ENCODE data around the gene PTPRD.

PTPRD gene

GRCh38 chr9:10260501-10260900 is 352.3 kb downstream of the PTPRD start:
- FAIRE-seq, result no peak

- no peak for FAIRE-seq
Observed at GRCh38 chr9:10259668-10260067, 353.1 kb downstream of the PTPRD start.

- no peak for FAIRE-seq
Observed at GRCh38 chr9:10255758-10256157, 357.0 kb downstream of the PTPRD start.

- no peak for FAIRE-seq
Observed at GRCh38 chr9:10254338-10254737, 358.5 kb downstream of the PTPRD start.

DNA sequence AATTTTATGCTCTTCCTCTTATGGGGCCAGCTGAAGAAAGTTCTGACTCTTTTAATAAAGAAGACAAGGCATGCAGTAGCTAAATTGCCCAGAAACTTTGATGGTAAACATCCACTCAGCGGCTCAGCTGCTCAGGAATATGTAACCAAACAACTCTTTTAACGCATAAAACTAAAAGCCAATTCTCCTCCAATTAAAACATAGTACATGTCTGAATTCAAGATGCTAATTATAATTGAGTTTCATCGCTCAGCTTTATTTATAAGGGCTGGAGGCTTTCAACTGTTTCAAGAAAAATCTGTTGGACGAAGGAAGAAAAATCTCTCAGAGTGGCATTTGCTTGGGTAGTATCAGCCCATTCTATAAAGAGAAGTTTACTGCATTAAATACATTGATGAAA is 359.5 kb downstream of the PTPRD start:
- FAIRE-seq, result no peak

DNA sequence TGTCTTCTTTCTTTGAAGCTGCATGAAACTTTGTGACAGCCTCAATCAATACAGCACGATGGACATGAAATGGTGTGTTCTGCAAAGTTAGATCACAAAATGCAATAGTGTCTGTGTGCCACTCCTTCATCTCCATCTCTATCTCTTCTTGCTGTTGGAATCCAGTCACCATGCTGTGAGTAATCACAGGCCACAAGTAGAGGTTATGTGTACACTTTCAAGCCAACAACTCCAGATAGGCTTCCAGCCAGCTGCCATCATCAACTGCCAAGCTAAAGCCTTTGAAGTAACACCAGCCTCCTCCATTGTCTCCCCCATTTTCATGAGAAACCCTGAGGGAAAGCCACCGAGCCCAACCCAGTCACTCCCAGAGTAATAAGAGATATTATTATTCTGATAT is 360.6 kb downstream of the PTPRD start:
- no peak for FAIRE-seq

DNA sequence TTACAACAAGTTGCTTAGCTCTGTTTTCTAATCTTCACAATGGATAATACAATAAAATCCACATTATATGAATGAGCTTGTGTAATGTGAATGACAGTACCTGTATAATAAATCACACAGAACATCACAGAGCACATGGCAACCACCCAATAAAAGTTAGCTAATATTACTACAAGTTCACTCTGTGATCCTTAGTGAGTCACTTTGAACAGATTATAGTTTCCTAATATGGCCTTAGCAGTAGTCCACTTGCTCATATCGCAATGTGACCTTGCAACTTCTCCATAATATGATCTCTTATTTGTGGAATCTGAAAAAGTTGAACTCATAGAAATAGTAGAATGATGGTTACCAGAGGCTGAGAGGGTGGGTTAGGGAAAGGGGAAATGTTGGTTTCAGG is 361.3 kb downstream of the PTPRD start:
- FAIRE-seq, result no peak

- FAIRE-seq, result no peak
Observed at GRCh38 chr9:10250219-10250618, 362.6 kb downstream of the PTPRD start.

DNA sequence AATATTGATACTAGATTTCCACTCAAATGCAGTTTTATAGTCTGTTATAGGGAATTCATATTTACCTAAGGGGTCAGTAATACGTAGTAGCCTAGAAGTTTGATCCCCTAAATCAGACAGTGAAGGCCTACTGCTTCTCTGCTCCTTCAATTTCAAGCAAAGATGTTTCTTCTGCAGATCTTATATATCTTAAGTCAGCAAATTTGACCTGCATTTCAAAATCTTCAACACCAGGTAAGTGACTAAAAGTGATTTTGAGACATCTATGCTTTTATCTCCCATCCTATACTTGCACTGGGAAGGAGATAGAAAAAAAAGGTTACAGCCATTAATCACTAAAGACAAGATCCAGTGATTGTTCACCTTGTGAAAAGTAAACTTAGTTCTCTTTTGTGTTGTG is 363.9 kb downstream of the PTPRD start:
- no peak for FAIRE-seq

DNA sequence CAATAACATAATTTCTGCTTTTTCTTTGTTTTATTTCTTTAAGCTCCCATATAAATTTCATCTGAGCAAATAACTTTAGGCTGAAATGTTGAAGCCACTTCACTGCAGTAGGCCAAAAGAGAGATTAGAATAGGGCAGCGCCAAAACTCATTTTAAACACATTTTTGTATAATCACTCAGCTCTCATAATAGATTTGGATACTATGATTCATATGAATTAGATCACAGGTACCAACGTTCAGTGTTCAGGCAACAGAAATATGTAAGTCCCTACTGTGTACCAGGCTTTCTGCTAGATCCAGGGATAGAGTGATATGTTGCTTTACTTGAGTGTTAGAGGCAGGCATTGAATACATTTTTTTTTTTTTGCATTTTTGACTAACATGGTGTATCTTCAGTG is 370.5 kb downstream of the PTPRD start:
- no peak for FAIRE-seq

DNA sequence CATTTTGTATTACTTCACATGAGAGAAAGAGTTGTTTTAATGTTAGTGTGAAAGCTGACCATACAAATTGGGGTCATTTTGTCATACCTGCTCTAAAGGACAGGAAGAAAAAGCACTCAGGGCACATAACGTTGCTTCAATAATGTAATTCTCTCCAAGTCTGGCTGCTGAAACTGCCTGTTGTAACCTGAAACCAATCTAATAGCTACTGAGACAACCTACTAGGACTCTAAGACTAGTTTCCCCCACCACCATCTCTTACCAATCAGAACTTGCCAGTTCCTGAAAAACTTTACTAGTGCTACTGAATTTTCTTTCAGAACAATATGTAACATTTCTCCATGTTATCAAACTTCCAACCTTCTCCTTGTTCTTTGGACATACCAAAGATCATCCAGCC is 374.7 kb downstream of the PTPRD start:
- FAIRE-seq, result no peak

- no peak for FAIRE-seq
Observed at GRCh38 chr9:10237584-10237983, 375.2 kb downstream of the PTPRD start.

DNA sequence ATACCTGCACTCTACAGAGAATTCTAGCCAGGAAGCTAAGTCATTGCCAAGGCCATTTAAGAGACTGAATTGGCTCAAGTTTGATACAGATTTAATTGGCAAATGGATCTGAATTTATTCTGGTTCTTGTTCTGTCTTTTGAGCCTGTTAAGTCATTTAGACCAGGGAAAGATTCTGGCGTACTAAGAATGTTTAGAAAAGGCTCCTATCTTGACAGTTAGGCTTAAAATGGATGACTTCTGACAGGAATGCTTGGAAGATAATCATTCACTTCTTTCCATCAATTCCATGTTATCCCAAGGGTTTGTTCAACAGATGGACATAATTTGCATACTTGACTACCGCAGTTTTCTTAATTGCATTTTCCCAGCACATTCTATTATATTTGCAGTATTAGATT is 376.6 kb downstream of the PTPRD start:
- FAIRE-seq, result no peak

- FAIRE-seq, result no peak
Observed at GRCh38 chr9:10235376-10235775, 377.4 kb downstream of the PTPRD start.

GRCh38 chr9:10232352-10232930 is 380.4 kb downstream of the PTPRD start:
- no peak for FAIRE-seq

DNA sequence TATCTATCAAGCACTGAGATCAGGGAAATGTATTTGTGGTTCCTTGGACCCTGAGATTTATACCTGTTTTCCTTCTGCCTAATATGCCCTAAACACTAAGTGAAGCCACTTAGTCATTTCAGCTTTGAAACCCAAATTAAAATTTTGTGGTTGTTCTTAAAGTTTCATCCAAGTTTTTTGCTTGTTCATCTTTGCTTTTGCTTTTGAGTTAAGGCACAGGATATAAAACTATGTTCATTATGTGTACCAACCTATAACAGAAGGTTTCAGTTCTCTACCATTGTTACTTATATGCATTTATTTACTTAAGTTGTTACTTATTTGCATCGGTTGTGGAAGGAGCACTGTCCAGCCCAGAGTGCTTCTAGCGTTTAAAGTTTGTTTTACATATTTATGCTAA is 382.3 kb downstream of the PTPRD start:
- FAIRE-seq, result no peak

GRCh38 chr9:10228082-10228481 is 384.7 kb downstream of the PTPRD start:
- no peak for FAIRE-seq

GRCh38 chr9:10226996-10227395 is 385.8 kb downstream of the PTPRD start:
- no peak for FAIRE-seq

DNA sequence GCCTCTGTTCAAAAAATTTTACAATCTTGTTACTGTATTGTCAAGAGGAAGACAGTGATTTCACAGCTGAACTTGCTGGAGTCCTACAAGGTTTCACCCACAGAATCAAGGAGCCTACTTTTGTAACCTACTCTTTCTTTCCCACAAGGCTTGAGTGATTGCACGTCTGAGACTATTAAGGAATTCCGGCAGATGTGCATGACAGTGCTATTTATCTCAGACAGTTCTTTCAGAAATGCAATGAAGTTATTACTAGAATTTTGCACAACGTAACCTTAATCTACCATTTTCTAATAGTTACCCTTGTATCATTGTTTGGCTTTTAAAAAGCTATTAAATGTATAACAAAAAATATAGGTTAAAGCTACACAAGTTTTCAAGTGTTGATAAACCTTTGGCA is 400.1 kb downstream of the PTPRD start:
- FAIRE-seq, result no peak

DNA sequence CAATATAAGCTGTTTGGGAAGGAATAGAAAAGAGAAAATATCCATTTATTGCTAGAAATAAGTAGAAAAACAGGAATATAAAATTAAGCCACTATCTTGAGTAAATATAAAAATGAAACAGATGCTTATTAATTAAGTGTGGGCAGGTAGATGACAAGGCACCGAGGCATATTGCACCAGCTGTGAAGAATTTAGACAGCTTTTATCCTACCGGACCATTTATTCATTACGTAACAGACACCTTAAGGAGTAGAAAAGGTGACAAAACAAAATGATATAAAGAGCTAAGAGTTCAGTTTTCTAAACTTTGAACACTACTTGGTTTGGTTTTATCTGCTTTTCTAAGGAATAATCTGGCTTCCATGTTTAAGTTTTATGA is 404.1 kb downstream of the PTPRD start:
- FAIRE-seq, result no peak

DNA sequence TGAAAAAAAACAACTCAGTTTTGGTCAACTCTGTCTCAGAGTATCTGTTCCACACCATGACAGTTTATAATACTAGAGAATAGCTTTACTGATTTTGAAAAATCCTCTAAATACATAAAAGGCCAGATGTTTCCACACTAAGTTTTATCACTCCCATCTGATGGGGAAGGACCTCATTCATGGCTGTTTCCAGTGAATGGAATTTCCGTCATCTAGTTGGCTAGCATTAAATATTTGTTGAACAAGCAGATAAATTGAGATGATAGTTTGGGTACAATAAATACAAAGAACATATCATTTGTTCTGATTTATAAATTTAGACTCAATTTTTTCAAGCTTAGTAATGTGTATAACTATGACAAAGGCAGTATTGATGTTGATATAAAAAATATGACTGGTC is 408.5 kb downstream of the PTPRD start:
- no peak for FAIRE-seq

DNA sequence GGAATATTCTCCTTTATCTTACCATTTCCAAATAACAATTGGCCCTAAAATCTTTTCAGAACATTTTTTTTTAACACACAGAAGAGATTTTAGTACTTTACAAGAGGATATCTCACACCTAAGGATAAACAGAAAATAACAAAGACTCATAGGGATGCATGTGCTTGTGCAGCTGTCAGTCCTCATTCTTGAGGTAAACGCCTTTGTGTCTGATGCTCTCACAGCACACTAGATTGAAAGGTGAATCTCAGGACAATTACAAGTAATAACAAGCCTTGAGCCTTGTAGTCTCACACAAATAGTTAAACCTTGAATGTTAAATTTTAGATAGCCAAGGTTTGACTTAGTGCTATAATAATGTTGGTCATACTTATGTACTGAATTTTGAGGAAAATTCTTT is 439.2 kb downstream of the PTPRD start:
- FAIRE-seq, result no peak

GRCh38 chr9:10172476-10172875 is 440.3 kb downstream of the PTPRD start:
- FAIRE-seq, result no peak

DNA sequence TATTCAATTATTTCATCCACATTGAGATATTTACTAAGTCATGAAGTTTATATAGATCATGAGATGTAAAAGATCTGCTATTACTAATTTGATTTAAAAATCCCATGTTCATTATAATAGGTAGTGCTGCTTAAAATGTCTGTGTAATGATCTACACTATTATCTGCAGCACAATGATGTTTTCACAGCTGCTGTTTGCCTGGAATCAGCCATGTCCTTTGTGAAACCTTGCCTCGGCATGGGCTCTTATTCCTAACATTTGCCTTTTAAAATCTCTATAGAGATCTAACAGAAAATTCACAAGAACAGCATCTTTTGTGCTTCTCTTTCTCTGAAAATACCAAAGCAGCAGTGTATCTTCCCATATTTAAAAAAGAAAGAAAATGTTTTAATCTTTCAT is 444.6 kb downstream of the PTPRD start:
- no peak for FAIRE-seq

GRCh38 chr9:10148796-10149195 is 464.0 kb downstream of the PTPRD start:
- FAIRE-seq, result no peak
